WI38 (cell line): Measurements from ENCODE around the gene CCDC201.

Experiments
- H3K4me3 ChIP-seq: 2 replicates; pipeline ENCODE4 v1.5.1; 2011; ENCODE audit warnings: low read depth, mild to moderate bottlenecking, control low read depth, low read length
- CTCF ChIP-seq: IDR thresholded peaks from 2 replicates; pipeline ENCODE4 v1.5.1; 2012; ENCODE audit warnings: low read depth, mild to moderate bottlenecking, control low read depth, low read length

CCDC201 gene

GRCh38 chr7:45882465-45882810 is 9.6 kb upstream of the CCDC201 start:
- H3K4me3 ChIP-seq = no peak overlapping the region
- no peak for TF ChIP-seq CTCF

DNA sequence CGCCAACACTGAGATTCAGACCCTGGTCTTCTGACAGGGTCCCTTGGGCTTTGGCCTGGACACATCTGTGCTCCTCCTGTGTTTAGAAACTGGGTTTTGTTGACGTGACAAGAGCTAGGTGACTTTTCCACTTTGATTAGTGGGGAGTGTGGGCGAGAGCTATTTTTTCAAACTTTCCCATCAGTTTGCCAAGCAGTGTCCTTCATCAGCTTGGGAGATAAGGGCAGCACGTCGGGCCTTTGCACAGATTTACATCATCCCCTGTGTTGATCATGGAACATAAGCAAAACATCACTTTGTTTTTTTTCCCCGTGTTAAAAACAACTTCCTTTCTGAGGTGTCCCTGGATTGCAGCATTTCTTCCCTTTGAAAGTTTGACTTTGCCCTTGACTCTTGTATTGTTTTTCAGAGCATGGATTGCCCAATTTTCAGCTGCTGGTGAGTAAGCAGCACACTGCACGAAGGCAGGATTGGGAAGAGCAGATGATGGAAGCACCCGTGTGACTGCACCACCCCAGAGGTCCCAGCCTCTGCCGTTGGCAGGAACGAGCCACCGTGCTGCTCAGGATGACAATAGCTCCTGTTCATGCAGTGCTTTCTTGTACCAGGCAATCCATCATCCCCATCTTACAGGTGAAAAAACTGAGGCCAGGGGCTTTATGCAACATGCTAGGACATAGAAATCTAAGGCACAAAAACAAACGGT is 9.0 kb upstream of the CCDC201 start:
- no peak overlapping the region for H3K4me3 ChIP-seq
- TF ChIP-seq CTCF = no peak

DNA sequence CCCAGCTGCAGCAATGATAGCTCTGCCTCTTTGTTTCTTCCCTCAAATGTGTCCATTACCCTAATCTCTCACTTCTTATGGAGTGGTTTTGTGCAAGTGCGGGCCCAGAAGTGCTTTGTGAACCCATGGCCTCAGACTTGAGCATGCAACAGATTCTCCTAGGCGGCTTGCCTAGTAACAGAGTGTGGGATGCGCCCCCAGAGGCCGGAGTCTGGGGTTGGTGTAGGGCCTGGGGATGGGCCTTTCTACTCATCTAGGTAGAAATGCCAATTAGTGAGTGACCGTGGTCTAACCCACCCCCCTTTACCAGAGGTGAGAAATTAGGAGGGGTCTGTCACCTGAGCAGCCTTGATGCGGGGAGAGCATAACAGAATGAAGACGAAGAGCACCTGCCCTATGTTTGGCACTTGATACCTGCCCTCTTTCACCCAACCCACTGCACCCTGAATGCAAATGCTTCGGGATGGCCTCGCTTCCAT is 8.4 kb upstream of the CCDC201 start:
- no peak for TF ChIP-seq CTCF
- no peak overlapping the region for H3K4me3 ChIP-seq

- no peak overlapping the region for H3K4me3 ChIP-seq
- TF ChIP-seq CTCF = no peak
These were observed 7.6 kb upstream of the CCDC201 start for GRCh38 chr7:45880433-45880860.

DNA sequence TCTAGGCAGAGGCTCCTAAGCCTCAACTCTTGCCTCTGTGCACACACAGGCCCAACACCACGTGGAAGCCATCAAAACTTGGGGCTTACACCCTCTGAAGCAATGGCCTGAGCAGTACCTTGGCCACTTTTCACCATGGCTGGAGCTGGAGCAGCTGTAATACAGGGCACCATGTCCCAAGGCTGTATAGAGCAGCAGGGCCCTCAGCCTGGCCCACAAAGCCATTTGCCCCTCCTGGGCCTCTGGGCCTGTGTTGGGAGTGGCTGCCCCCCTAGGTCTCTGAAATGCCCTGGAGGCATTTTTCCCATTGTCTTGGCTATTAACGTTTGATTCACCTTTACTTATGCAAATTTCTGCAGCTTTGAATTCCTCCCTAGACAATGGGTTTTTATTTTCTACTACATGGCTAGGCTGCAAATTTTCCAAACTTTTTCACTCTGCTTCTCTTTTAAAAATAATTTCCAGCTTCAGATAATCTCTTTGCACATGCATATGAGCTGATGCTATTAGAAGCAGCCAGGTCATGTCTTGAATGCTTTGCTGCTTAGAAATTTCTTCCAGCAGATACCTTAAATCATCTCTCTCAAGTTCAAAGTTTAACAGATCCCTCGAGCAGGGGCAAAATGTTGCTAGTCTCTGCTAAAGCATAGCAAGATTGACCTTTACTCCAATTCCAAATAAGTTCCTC is 5.7 kb upstream of the CCDC201 start:
- TF ChIP-seq CTCF = no peak

DNA sequence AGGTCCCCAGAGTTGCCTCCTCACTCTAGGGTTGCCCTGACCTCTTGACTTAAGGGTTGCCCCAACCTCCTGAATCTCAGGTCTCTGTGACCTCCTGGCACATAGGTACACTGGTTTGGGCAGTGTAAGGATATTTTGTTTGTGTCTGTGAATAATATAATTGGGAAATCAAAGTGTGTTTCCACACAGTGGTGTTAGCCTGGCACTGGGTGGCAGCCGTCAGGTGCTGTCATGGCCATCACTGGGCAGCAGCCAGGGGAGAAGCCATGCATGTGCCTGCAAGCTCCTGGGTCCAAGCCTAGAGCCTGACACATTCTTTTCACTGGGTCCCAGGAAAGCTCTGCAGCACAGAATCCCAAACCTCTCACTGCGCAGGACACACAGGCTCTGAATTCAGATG is 3.6 kb upstream of the CCDC201 start:
- no peak for TF ChIP-seq CTCF
- H3K4me3 ChIP-seq = no peak overlapping the region

More for the DNA sequence above, 5.7 kb upstream of the CCDC201 start:
- no peak overlapping the region for H3K4me3 ChIP-seq

GRCh38 chr7:45874408-45875131 is 1.7 kb upstream of the CCDC201 start:
- no peak overlapping the region for H3K4me3 ChIP-seq
- no peak for TF ChIP-seq CTCF
